T-helper 2 cell (primary cell): ENCODE measurements around the gene ARPC1A.
"Not testable (repeated sequence)": the region's sequence is repeated elsewhere in the genome, so short reads cannot be mapped to it uniquely, and the experiment has no call there.

ENCODE experiments used
- DNase-seq, 5 experiments: peaks; one replicate each; pipeline versions ENCODE4 v3.0.0 to v3.0.0-alpha.2; 2012 to 2022

ARPC1A gene

DNA sequence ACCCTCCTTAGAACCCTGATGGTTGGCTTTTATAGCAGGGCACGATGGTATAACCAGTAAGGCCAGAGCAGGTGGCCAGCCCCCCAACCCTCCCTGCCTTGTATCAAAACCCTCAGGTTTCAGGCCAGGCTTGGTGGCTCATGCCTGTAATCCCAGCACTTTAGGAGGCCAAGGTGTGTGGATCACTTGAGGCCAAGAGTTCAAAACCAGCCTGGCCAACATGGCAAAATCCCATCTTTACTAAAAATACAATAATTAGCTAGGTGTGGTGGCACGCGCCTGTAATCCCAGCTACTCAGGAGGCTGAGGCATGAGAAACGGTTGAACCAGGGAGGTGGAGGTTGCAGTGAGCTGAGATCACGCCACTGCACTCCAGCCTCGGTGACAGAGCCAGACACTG lies 3.0 kb upstream of the ARPC1A start:
- not testable (repeated sequence) for DNase-seq

DNA sequence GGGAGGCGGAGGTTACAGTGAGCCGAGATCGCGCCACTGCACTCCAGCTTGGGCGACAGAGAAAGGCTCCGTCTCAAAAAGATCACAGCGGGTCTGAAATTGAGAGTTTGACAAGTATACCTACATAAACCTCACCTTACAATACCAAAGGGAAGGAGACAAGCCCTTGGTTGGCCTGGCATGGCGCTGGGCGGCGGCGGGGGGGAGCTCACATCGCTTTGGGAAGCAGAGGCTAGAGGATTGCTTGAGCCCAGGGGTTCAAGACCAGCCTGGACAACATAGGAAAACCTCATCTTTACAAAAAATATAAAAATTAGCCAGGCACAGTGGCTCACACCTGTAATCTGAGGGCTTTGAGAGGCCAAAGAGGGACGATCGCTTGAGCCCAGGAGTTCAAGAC lies 1.1 kb upstream of the ARPC1A start:
- DNase-seq, result no peak

DNA sequence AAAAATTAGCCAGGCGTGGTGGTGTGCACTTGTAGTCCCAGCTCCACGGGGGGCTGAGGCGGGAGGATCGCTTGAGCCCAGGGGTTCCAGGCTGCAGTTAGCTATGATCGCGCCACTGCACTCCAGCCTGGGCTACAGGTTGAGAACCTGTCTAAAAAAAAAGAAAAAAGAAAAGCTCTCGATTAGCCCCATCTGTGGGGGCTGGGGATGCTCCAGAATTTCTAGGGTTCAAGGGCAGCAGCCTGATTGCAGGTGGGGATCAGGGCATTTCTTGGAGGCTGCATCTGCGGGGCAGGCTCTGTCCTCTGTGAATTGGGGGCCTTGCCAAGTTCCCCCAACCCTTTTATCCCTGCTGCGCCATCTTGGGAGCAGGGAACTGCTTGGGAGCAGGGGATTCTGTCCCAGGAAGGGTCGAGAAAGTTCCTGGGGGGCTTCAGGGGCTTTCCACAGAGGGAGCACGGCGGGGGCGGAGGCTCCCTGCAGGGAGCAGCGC lies 651 bp upstream of the ARPC1A start:
- no peak for DNase-seq

DNA sequence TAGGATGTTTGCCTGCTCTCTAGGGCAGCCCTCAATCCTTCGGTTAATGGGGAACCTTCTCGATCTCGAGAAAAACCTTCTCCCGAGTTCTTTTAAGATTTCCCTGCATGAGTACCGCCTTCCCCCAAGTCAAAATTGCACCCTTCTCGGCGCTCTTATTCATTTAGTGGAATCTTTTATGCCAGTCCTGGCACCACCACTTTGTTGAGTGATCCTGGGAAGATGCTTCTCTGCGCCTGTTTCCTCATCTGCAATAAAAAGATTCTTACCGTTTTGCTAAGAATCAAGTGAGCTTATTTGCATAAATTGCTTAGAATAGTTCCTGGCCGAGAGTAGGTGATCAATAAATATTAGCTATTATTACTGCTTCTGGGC lies 697 bp downstream of the ARPC1A start:
- no peak for DNase-seq

DNA sequence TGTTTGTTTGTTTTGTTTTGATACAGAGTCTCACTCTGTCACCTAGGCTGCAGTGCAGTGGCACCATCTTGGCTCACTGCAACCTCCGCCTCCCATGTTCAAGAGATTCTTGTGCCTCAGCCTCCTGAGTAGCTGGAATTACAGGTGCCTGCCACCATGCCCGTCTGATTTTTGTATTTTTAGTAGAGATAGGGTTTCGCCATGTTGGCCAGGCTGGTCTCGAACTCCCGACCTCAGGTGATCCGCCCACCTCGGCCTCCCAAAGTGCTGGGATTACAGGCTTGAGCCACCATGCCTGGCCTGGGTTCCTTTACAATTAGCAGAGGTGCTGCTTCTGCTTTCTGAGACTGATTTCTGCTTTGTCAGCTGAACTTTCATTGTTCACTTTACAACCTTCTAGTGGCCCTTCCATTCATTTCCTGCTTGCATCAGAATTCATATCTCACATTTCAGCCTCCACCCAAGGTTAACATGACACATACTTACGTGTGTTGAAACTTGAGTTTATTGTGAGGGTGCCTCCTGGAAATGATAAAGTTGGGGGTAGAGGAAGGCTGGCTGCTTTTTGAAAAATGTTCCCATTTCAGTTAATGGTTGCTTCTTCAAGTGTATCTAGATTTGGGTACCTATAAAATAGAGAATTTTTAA lies 4.7 kb downstream of the ARPC1A start:
- peak in 1 of 5 experiments; percentile 67 for DNase-seq

DNA sequence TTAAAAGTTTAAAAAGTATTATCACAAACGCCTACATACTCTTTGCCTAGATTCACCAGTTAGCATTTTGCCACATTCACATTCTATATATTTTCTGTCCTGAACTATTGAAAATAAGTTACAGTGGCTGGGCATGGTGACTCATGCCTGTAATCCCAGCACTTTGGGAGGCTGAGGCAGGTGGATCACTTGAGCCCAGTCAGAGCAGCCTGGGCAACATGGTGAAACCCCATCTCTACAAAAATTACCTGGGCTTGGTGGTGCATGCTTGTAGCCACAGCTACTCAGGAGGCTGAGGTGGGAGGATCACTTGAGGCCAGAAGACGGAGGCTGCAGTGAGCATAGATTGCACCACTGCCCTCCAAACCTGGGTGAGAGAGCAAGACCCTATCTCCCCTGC lies 5.3 kb downstream of the ARPC1A start:
- DNase-seq, result no peak

DNA sequence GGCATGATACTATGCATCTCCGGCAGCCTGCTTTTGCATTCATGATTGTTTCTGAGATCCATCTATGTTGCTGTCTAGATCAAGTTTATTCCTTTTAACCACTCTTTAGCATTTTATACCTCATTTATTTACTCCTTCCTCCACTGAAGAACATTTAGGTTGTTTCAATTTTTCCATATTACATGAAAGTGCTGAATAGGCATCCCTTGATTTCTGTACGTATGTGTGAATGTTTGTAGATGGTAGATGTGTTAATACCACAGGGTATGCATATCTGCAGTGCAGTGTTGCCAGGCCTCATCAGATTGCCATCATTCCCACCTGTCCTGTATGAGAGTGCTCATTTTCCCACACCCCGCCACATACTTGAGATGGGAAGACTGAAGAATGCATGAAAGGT lies 13.9 kb downstream of the ARPC1A start:
- no peak for DNase-seq

- no peak for DNase-seq
Measured at GRCh38 chr7:99340659-99341058, 15.0 kb downstream of the ARPC1A start.

DNA sequence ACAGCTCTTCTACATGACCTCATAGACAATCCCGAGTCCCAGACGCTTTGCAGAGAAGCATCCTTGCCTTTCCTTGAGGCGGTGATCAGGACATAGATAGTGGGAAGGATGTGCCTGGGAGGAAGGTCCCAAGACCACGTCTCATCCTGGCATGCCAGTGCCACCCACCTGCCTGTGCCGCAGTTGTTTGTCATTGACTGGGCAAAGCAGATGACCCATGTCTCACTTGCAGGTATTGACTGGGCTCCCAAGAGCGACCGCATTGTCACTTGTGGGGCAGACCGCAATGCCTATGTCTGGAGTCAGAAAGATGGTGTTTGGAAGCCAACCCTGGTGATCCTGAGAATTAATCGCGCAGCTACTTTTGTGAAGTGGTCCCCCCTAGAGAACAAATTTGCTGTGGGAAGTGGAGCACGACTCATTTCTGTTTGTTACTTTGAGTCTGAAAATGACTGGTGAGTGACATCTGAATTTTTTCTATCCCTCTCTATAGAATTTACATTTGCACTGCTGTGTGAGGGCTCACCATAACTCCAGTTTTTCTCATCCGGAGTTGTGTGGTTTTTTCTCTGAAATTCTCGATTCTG lies 18.5 kb downstream of the ARPC1A start:
- DNase-seq, result no peak

DNA sequence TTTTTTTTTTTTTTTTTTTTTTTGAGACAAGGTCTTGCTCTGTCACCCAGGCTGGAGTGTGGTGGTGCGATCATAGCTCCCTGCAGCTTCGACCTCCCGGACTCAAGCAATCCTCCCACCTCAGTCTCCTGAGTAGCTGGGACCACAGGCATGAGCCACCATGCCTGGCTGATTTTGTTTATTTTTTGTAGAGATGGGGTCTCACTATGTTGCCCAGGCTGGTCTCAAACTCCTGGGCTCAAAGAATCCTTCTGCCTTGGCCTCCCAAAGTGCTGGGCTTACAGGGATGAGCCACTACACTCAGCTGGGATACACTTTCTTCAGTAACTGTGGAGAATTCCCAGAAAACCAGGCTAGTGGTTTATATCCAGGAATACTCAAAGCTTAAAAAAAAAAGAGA lies 24.9 kb downstream of the ARPC1A start:
- not testable (repeated sequence) for DNase-seq

GRCh38 chr7:99352247-99352646 lies 26.5 kb downstream of the ARPC1A start:
- no peak for DNase-seq

GRCh38 chr7:99355098-99355497 lies 29.4 kb downstream of the ARPC1A start:
- DNase-seq, result no peak

- no peak for DNase-seq
Measured at GRCh38 chr7:99357701-99358490, 32.2 kb downstream of the ARPC1A start.

DNA sequence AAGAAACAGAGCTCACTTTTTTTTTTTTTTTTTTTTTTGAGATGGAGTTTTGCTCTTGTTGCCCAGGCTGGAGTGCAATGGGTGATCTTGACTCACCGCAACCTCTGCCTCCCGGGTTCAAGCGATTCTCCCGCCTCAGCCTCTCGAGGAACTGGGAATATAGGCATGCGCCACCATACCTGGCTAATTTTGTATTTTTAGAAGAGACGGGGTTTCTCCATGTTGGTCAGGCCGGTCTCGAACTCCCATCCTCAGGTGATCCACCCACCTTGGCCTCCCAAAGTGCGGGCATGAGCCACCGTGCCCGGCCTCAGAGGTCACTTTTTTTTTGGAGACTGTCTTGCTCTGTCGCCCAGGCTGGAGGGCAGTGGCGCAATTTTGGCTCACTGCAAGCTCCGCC lies 32.8 kb downstream of the ARPC1A start:
- DNase-seq, result not testable (repeated sequence)

DNA sequence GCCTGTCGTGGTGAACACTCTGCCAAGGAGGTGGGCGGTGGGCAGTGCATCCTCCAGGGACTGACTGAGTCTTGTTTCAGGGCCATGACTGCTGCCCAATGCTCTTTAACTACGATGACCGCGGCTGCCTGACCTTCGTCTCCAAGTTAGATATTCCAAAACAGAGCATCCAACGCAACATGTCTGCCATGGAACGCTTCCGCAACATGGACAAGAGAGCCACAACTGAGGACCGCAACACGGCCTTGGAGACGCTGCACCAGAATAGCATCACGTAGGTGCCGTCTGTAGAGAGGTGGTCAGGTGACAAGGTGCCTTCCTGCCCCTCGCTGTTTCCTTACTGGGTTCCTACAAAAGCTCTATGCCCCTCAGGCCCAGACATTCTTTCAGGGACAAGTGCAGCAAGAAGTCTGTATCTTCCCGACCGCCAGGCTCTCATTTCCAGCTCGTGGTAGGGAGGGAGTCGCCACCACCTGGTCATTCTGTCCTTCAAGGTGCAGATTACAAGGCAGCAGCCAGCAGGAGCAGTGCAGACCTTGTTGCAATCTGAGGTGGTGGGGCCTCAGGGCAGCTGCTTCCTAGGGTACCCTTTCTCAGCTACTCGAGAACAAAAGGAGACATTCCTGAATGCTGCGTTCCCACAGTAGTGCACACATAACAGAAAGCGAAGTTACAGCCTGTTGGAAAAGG lies 33.9 kb downstream of the ARPC1A start:
- DNase-seq, result no peak

- DNase-seq, result no peak
Measured at GRCh38 chr7:99362801-99363200, 37.1 kb downstream of the ARPC1A start.

- no peak for DNase-seq
Measured at GRCh38 chr7:99363286-99363685, 37.6 kb downstream of the ARPC1A start.

GRCh38 chr7:99365318-99366141 lies 39.8 kb downstream of the ARPC1A start:
- peak; percentile 35 to 60 (median 44) for DNase-seq

DNA sequence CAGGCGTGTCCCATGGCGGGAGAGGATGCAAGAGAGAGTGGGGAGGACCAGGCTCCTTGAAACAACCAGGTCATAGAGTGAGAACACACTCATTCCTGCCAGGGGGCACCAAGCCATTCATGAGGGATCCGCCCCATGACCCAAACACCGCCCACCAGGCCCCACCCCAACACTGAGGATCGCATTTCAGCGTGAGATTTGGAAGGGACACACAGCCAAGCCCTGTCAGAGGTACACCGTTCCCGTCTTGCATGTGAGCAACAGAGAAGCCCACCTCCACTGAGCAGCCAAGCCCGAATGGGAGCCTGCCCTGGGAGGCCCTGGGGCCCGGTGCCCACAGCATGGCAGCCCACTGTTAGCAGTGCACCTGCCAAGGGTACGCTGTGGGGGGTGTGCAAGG lies 40.9 kb downstream of the ARPC1A start:
- DNase-seq, result no peak

DNA sequence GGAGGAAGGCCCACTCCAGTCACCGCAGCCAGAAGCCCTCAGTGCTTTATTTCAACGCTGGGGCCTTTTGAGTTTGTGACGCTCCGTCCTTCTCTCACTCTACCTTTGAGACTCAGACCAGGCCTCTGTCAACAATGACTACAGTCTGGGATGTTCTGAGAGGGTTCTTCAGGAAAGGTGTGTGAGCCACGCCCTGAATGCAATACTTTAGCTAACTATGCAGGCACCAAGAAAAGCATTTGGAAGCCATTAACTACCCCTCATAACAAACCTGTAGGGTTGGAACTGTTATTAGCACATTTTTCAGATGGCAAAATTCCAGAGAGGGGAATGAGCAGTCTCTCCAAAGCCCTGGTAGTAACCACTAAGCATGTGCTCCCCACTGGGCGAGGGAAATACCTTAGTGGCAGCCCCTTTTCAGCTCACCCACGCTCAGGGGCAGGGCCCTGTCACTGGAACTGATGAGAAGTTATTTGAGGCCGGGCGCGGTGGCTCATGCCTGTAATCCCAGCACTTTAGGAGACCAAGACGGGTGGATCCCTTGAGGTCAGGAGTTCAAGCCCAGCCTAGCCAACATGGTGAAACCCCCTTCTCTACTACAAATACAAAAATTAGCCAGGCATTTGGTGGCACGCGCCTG lies 43.2 kb downstream of the ARPC1A start:
- DNase-seq, result no peak

DNA sequence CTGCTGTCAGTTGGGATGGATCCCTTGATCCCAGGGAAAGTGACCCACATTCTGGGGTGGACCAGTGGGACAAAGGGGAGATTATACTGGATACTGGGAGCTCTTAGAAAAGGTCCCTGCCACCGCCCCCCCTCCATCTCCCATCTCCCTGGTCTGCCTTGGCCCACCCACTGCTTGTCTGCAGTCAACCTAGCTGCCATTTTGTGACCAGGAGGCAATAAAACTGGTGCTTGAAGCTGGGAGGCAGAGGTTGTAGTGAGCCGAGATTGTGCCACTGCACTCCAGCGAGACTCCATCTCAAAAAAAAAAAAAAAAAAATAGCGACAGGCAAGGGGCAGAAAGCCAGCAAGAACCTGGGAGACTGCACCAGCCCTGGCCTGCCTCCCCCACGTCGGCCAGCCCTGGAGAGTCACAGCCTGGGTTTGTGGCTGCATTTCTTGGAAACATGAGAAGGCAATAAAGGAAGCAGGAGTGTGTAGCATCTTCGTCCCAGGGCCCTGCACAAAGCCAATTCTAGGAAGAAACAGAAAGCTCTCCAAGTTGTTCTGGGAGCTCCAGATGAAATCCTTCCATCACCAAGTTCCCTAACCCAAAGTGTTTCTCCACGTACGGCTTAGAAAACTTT lies 44.2 kb downstream of the ARPC1A start:
- DNase-seq, result no peak
